ENCODE data around the gene TMEM165. TPM values are rescaled to one million over a fixed set of nuclear protein-coding genes. Genes with fewer than 3 reads are reported as not detected.

The TMEM165 gene
- total and polyA plus RNA-seq, 9 of the 15 experiments (the other 6 are each of a cell fraction or from before 2014, with no cell fraction given): 21.3 to 145 (median 96.8) TPM

- no peak for TF ChIP-seq ZNF398 (CRISPR knock-in tag; IDR thresholded peaks at IDR 0.05)
- TF ChIP-seq HDAC1 (IDR thresholded peaks at IDR 0.05): peak in 1 of 2 experiments; percentile 72; a peak in 1 of 4 replicates
- no peak for TF ChIP-seq ARID2 (IDR thresholded peaks at IDR 0.05)
- no peak for TF ChIP-seq DDX20 (tag; IDR thresholded peaks at IDR 0.05; ENCODE audit: low read depth)
- TF ChIP-seq EP300 (IDR thresholded peaks at IDR 0.05; ENCODE audit: low read length): no peak; the same call in 1 of the 2 replicates
- TF ChIP-seq HEY1 (CRISPR knock-in tag; IDR thresholded peaks at IDR 0.05; ENCODE audit: borderline replicate concordance): no peak
- 0 out of 2 replicates have a peak, but pooled peaks have one; percentile 29 for TF ChIP-seq MXI1 (IDR thresholded peaks at IDR 0.05; ENCODE audit: low read depth, low read length)
- peak; percentile 89; the same call in 1 of the 2 replicates for TF ChIP-seq CREB3L1 (IDR thresholded peaks at IDR 0.05; ENCODE audit: borderline replicate concordance, low read depth)
- TF ChIP-seq IRF1 (CRISPR knock-in tag; IDR thresholded peaks at IDR 0.05; ENCODE audit: borderline replicate concordance): no peak
- no peak for TF ChIP-seq SRSF3 (IDR thresholded peaks at IDR 0.05; ENCODE audit: insufficient read depth, low read length)
- no peak for TF ChIP-seq ZNF277 (CRISPR knock-in tag; IDR thresholded peaks at IDR 0.05; ENCODE audit: borderline replicate concordance)
- peak; percentile 40 for TF ChIP-seq GATAD2A (IDR thresholded peaks at IDR 0.05)
- no peak for TF ChIP-seq MED1 (CRISPR knock-in tag; IDR thresholded peaks at IDR 0.05; ENCODE audit: borderline replicate concordance)
- TF ChIP-seq ZSCAN32 (CRISPR knock-in tag; IDR thresholded peaks at IDR 0.05): no peak
- TF ChIP-seq ZNF224 (CRISPR knock-in tag; IDR thresholded peaks at IDR 0.05): no peak
- no peak for TF ChIP-seq ETV1 (tag; conservative IDR thresholded peaks at IDR 0.05; ENCODE audit: low read depth)
- TF ChIP-seq ETV6 (IDR thresholded peaks at IDR 0.05; ENCODE audit: borderline replicate concordance in 1 of 2, low read depth in 2 of 2, low read length in 1 of 2): 0 out of 4 replicates have a peak, but pooled peaks of 1 of the 2 experiments have one; percentile 7
- TF ChIP-seq ETV6 (CRISPR knock-in tag; IDR thresholded peaks at IDR 0.05; ENCODE audit: borderline replicate concordance): no peak; the same call in 1 of the 2 replicates
- TF ChIP-seq CBX1 (IDR thresholded peaks at IDR 0.05; ENCODE audit: low read depth): peak; percentile 94
Observed at GRCh38 chr4:55345980-55346850, 49.5 kb upstream of the TMEM165 start, which contains the start of gene SRD5A3 (continued).
